C4-2B (cell line): ENCODE data around the gene PRKAR2B.

Experiments used
- CTCF ChIP-seq: fragments of 450-650 bp; conservative IDR thresholded peaks from 2 replicates; pipeline ENCODE4 v1.5.1; 2017; ENCODE audit warnings: mild to moderate bottlenecking
- ZFX ChIP-seq: fragments of 450-650 bp; IDR thresholded peaks from 2 replicates; pipeline ENCODE4 v1.6.1; 2017

- no peak for TF ChIP-seq CTCF
- no peak for TF ChIP-seq ZFX
These were observed 122.4 kb downstream of the PRKAR2B start for GRCh38 chr7:107166736-107167426.
